Skin of body (tissue), 2 donors: ENCODE results near the gene ANKDD1A. TPM values are rescaled to one million over a fixed set of nuclear protein-coding genes. Genes with fewer than 3 reads are reported as not detected.

Source experiments
- DNase-seq: peaks from one replicate; lab custom pipeline; 2025; lab: John Stamatoyannopoulos, UW
- total RNA-seq: library from RNA; depleted of rRNA; stranded (reverse); fragments of >200 nt; gene quantifications from one replicate; pipeline ENCODE4 v1.2.3, GENCODE V29; 2014

ANKDD1A gene
- total RNA-seq, 1 donor from 2014 or later, result 3.6 TPM

DNA sequence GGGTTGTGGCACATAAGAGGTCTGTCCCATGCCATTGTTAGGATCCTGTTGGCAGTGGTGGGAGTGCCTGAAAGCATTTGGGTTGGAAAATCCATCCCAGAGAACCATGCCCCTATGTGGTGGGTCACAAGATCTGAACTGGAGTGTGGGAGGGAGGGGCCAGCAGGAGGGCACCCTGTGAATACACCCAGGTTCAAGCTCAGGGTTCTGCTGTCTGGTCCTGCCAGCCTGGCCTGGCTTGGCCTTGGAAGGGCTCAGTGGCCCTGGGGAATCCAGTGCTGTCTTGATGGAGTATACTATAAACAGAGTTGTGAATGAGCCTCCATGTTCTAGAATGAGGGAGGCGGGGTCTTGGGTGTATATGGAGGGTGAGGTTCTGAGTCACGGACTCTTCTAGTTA, 11.8 kb downstream of the ANKDD1A start:
- DNase-seq, result no peak

GRCh38 chr15:64925335-64926330, 13.9 kb downstream of the ANKDD1A start:
- no peak for DNase-seq

- DNase-seq, result no peak
Observed at GRCh38 chr15:64926661-64927060, 15.0 kb downstream of the ANKDD1A start.

DNA sequence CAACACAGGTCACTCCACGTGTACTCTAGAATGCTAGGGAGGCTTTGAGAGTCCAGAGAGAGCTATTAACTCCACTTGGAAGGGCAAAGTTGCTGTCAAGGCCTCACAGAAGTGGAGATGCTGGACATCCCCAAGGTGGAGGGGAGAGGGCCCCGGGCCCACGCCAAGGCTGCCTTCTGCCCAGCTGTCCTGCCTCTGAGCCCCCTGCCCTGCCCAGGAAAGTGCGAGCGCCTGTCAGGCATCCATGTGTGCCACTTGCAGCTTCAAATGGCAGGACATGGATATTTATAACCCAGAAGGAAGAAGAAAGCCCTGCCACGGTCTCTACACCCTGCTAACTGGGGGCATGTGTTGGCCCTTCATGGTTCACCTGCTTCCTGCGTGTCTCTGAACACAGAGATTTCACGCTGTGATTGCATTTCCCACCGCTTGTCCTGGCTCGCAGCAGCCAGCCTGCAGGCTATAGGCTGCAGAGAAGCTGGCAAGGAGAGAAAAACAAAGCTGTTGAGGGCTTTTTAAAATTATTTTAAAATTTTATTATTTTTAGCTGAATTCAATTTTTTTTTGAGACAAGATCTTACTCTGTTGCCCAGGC, 17.0 kb downstream of the ANKDD1A start:
- DNase-seq, result no peak

- no peak for DNase-seq
Observed at GRCh38 chr15:64930019-64930652, 18.4 kb downstream of the ANKDD1A start.

DNA sequence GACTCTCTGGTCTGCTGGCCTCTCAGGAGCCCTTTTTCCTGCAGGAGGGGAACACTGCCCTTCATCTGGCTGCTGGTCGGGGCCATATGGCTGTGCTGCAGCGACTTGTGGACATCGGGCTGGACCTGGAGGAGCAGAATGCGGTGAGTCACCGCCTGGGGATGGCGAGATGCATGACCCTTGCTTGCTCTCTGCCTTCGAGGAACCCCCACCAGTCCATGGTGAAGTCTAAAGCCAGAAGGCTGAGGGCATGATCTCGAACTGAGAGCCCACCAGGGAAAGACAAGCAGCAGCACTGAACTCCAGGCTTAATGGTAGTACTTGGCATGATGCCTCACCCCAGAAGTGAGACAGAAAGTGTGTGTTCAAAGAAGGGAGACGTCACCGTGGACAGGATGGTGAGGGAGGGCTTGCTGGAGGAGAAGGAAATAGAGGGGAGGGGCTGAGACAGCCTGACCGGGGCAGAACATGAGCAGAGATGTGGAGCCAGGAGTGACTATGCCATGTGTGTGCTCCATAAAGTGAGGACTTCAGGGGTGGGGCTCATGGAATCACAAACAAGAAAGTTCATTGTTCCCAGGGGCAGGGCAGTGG, 19.2 kb downstream of the ANKDD1A start:
- no peak for DNase-seq

- no peak for DNase-seq
Observed at GRCh38 chr15:64931381-64931780, 19.7 kb downstream of the ANKDD1A start.

DNA sequence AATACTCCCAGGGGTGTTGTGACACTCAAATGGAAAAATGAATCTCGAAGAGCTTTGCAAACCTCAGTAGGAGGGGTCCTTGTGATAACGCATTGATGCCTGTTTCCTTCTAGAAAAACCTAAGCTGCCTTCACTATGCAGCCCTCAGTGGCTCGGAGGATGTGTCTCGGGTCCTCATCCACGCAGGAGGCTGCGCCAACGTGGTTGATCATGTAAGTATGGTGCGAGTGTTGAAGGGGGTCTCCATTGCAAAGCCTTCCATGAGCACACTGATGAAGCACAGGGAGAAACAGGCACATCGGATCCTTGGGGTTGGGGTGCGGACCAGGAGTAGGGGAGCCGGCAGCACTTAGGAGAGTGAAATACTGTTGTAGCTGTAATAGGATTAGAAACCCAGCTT, 22.3 kb downstream of the ANKDD1A start:
- DNase-seq, result no peak

GRCh38 chr15:64938192-64938591, 26.5 kb downstream of the ANKDD1A start:
- no peak for DNase-seq

GRCh38 chr15:64942356-64942755, 30.7 kb downstream of the ANKDD1A start:
- DNase-seq, result no peak

DNA sequence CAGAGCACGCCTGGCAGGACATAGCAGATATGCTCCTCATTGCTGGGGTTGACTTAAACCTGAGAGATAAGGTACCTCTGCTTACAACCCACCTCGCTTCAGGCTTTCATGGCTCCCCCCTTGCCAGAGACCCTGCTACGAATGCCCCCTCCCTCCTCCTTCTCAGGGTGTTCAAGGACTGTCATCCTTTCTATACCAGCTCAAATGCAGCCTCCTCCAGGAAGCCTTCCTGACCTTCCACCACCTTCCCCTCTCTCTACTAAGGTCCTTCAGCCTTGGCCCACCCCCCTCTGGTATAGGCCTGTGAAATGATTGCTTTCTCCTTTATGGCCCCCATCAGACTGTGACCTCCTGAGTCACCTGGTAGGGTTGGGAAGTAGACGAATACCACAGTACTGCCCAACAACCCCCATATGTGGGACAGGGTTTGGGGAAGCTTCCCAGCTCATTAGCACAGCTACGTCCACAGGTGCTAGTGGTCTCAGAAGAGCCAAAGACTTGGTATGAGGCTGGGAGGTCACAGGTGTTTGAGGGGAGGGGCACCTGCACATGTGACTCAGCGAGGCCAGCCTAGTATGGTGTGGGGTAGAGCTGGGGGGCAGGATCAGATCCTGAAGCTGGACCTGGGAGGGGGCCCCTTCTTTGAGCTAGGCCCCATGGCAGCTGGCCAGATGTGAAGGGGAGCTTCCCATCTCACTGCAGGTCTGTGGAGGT, 32.0 kb downstream of the ANKDD1A start:
- DNase-seq, result no peak

DNA sequence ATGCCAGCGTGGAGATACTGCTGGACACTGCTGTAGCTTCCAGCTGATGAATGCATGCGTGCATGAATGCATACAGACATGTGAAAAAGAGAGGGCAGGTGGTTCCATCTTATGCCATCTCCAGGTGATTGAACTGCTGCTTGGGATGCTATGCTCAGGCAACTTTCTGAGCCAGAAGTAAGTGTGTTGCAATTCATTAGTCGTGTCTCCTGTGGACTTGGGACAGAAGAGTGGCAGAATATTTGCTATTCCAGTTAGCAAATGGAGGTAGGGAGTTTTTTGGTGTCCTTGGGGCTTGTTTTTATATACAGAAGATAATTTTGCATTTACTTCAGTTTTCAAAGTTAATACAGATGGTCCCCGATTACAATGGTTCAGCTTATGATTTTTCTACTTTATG, 33.3 kb downstream of the ANKDD1A start:
- no peak for DNase-seq

DNA sequence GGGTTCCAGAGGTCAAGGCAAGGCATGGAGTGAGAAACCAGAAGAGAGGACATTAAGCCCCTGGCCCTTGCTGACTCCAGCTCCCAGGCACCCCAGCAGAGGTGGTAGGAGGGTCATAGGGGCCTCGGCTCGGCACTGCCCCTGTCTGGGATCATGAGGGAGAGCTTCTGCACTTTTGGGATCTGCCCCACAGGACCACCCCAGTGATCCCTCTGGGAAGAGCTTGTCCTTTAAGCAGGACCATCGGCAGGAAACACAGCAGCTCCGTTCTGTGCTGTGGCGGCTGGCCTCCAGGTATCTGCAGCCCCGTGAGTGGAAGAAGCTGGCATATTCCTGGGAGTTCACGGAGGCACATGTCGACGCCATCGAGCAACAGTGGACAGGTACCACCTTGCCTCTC, 35.5 kb downstream of the ANKDD1A start:
- DNase-seq, result no peak

DNA sequence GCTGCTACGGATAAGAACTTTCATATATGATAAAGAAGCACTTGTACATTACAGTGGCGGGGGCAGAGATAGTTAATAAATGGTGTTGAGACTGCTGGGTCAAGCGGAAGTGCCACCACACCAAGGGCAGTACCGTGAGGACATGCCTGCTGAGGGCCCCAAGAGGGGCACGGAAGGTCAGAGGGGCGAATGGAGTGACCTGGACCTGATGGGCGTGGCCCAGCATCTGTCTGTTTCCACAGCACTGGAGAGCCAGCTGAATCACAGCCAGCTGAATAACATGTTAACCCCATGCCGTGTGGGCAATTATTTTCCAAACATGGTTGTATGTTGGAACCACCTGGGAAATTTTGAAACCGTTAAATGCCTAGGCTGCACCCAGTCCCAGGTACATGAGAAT, 37.2 kb downstream of the ANKDD1A start:
- no peak for DNase-seq

- DNase-seq, result no peak
Observed at GRCh38 chr15:64949383-64950186, 37.9 kb downstream of the ANKDD1A start.

GRCh38 chr15:64950888-64951287, 39.2 kb downstream of the ANKDD1A start:
- no peak for DNase-seq

GRCh38 chr15:64951777-64952418, 40.2 kb downstream of the ANKDD1A start:
- DNase-seq, result no peak

- no peak for DNase-seq
Observed at GRCh38 chr15:64954395-64954794, 42.7 kb downstream of the ANKDD1A start.

GRCh38 chr15:64959128-64959527, 47.4 kb downstream of the ANKDD1A start:
- no peak for DNase-seq

GRCh38 chr15:64960153-64960552, 48.5 kb downstream of the ANKDD1A start:
- DNase-seq, result no peak
